Right cardiac atrium (tissue), 5 donors: ENCODE data around the gene SHROOM3. TPM values are rescaled to one million over a fixed set of nuclear protein-coding genes. Genes with fewer than 3 reads are reported as not detected.

Experiments
- ATAC-seq, 2 donors: fragments of 200-7000 bp; cut with Tn5 transposase; one replicate each; pipeline versions ENCODE4 v1.8.0 to v1.9.1; 2020; ENCODE audit warnings: moderate library complexity in 2 of 2, mild to moderate bottlenecking in 1 of 2
- DNase-seq, 3 donors: peaks; one replicate each; pipeline ENCODE4 v3.0.0-alpha.2; 2020
- H3K27ac ChIP-seq: one replicate; pipeline ENCODE4 v1.5.1; 2013; ENCODE audit warnings: mild to moderate bottlenecking, low read length, control low read depth, moderate library complexity
- H3K27me3 ChIP-seq: one replicate; pipeline ENCODE4 v1.6.1; 2013; ENCODE audit not compliant: control insufficient read depth, insufficient read depth
- H3K4me1 ChIP-seq: one replicate; pipeline ENCODE4 v1.6.1; 2013; ENCODE audit warnings: low read length; ENCODE audit not compliant: control insufficient read depth, insufficient read depth
- H3K4me3 ChIP-seq: one replicate; pipeline ENCODE4 v1.5.1; 2013; ENCODE audit warnings: low read length, control low read depth
- H3K9me3 ChIP-seq: one replicate; pipeline ENCODE4 v1.6.1; 2013; ENCODE audit warnings: low read length; ENCODE audit not compliant: control insufficient read depth
- WGBS: extraction: QIAGEN DNeasy Blood & Tissue Kit; methylation state at CpG from one replicate; pipeline ENCODE4 v1.1.7; 2013; 5-methylcytosine and 5-hydroxymethylcytosine counted together
- intact Hi-C, 4 donors: fragments of 100-400 bp; cut with DNase I; formaldehyde crosslinking; loops; one replicate each; pipeline versions ENCODE4 v1.11.0 to v1.14.0; 2022 to 2023
- polyA plus RNA-seq: library from polyadenylated mRNA; stranded (reverse); fragments of 200-250 nt; gene quantifications from one replicate; pipeline ENCODE4 v1.2.3, GENCODE V29; 2013
- total RNA-seq, 4 donors: library from RNA; stranded (reverse); fragmentation: NEBNext Ultra II Directional; extraction: Animal tissue kit (Norgen Biotek cat#: 25700); gene quantifications; one replicate each; pipeline ENCODE4 v1.2.1, GENCODE V29; 2021
- donor health status: healthy with polysubstance abuse.
- donor health status: DM: no; HTN: yes; CAD: no.
- donor health status: DM: no; HTN: no; CAD: no.
- donor health status: DM: no; HTN: yes; CAD: no; lungs with severe emphysema.
- donor health status: DM: yes; HTN: yes; CAD: no.

The SHROOM3 gene
- total and polyA plus RNA-seq, 5 donors: 4.6 to 11.8 (median 10.9) TPM

DNA sequence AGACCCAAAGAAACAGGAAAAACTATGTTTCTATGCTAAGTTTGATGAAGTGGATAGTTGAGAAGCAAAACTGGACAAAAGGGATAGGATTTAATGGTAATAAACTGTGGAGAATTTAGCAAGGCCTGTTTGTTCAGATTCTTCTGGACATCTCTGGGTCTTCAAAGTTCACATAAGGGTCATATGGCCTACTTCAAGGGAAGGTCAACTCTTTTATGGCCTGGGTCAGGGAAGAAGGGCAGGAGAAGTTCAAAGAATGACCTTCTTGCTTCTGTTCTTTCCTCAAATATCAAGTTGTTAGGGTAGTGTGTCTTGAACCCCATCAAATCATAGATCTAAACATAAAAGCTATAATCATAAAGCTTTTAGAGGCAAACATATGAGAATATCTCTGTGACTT, 360.2 kb downstream of the SHROOM3 start:
- no peaks in the 10 kb centered on the region for H3K4me1 ChIP-seq
- intact Hi-C loops: no loop called here
- ATAC-seq (no peak), DNase-seq (no peak)
- H3K27ac ChIP-seq: no peak overlapping the region
- H3K4me3 ChIP-seq: no peak overlapping the region
- H3K9me3 ChIP-seq: no peaks in the 10 kb centered on the region
- no peaks in the 10 kb centered on the region for H3K27me3 ChIP-seq

DNA sequence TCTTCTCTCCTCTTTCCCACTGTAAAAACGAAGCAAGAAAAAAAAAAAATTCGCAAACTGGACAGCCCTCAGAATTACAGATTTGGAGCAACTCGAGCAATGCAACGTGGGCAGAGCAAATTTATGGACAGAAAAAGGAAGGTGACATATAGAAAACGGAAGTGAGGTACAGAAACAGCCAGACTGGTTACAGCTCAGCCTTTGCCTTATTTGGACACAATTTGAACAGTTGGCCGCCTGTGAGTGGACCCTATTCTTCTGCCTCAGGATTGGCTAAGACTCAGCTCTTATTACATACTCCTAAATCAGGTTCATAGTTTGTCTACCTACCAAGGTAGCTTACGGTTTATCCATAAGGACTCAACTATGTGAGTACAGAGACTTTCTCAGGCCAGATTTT, 364.1 kb downstream of the SHROOM3 start:
- Histone ChIP-seq H3K27ac (no peak overlapping the region), H3K9me3 (no peaks in the 10 kb centered on the region), H3K4me3 (no peak overlapping the region), H3K27me3 (no peaks in the 10 kb centered on the region), H3K4me1 (peaks cover 3% of the 10 kb centered on the region)
- ATAC-seq (no peak), DNase-seq (no peak)
- 56% methylated on average over 7 of the region's 7 CpGs for whole genome bisulfite sequencing
- intact Hi-C loops: no loop called here

DNA sequence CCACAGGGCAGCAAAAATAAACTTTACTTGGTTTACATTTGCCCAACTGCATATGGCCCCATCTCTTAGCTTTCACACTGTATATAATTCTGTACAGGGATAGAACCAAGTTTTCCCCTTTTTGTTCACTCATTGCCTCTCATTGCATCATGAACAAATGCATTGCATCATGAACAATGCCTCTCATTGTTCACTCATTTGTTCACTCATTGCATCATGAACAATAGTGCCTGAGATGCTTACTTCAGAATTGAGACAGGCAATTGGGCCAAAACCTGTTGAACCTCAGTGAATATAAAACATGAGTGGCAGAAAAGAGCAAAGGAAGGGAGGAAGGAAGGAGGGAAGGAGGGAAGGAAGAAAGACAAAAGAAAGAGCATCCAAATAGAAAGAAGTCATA, 364.7 kb downstream of the SHROOM3 start:
- ATAC-seq (no peak), DNase-seq (no peak)
- H3K27ac ChIP-seq: no peak overlapping the region
- H3K4me1 ChIP-seq: peaks cover 3% of the 10 kb centered on the region
- intact Hi-C loops: no loop called here
- H3K9me3 ChIP-seq: no peaks in the 10 kb centered on the region
- H3K4me3 ChIP-seq: no peak overlapping the region
- no peaks in the 10 kb centered on the region for H3K27me3 ChIP-seq

DNA sequence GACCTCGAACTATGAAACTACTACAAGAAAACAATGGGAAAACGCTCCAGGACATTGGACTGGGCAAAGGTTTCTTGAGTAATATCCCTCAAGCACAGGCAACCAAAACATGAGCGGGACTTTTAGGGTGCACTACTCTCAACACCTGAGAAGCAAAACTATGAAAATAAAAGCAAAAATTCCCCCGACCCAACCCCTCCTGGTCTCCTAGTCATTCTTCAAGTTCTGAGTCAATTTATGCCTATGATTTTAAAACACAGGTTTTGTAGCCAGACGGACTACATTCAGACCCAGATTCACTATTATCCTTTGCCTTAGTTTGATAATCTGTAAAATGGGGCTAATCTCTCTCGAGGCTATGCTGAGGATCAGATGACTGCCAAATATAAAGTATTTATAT, 365.9 kb downstream of the SHROOM3 start:
- DNase-seq (no peak), ATAC-seq (no peak)
- intact Hi-C loops: no loop called here
- Histone ChIP-seq H3K27ac (no peak overlapping the region), H3K4me3 (no peak overlapping the region), H3K4me1 (peaks cover 3% of the 10 kb centered on the region), H3K27me3 (no peaks in the 10 kb centered on the region), H3K9me3 (no peaks in the 10 kb centered on the region)
- 89% methylated on average over 6 of the region's 6 CpGs for WGBS

DNA sequence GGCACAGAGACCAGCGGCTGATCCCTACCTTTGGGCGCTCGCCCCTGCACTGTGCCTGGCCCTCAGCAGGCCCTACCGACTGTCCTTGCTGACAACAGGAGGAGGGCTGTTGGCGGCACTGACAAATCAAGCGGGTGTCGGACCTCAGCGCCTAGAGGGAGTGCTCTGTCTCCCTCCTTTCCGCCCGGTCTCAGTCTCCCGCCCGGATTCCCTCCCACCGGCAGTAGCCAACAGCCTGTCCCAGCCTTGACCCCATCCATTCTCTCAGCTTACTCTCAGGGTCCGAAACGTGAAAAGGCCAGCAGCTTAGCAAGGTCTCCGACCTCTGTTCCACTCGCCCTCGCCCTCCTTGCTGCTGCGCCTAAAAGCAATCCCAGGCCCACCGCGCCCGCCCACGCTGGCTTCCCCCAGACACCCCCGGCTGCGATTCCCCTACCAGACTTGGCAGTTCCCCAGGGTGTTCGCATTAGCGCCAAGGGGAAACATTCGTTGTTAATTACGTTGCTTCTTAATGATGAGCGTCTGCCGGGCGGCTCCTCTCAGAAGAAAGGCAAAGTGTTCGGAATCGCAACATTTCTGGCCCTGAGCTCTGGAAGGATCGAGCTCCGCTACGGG, 366.7 kb downstream of the SHROOM3 start:
- peak; percentile 88 to 90 for ATAC-seq
- Histone ChIP-seq H3K27me3 (no peaks in the 10 kb centered on the region), H3K9me3 (no peaks in the 10 kb centered on the region), H3K4me3 (no peak overlapping the region), H3K4me1 (peaks cover 3% of the 10 kb centered on the region), H3K27ac (peak overlapping the region; percentile 15)
- 33% methylated on average over 37 of the region's 37 CpGs for WGBS
- intact Hi-C loops: no loop called here
- peak; percentile 60 to 86 (median 83) for DNase-seq

DNA sequence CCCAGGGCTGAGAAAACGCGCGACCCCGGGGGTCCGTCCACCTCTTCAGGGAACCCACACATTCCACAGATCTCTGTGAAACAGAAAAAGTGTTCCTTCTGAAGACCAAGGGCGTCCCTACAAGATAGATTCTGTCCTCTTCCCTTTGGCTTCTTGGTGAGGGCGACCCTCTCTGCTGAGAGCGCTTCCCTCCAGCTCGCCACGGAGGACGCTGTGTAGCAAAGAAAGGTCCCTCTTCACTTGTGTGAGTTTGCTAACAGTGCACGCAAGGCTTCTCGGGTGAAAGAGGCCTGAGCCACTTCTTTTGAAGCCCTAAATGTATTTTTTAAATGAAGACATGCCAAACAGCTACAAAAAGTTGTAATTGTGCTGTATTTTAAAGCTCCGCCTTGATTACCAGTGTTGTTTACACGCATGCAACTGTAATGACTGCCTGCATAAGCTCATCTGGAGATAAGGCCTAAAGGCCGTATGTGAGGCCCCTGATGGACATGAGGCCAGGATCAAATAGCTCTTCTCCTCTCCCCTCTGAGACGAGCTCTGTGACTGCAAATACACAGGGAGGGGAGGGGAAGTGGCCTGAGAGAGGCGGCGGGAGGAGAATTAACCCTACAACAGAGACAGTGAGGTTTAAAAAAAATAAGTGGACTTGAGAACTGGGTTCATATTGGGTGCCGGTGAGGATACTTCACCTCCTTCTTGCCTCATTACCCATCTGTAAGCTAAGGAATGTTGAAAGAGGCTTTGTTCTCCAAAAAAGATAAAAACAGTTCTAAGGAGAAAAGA, 367.4 kb downstream of the SHROOM3 start:
- Histone ChIP-seq H3K27me3 (no peaks in the 10 kb centered on the region), H3K27ac (peak overlapping the region; percentile 15), H3K4me1 (peaks cover 3% of the 10 kb centered on the region), H3K9me3 (no peaks in the 10 kb centered on the region), H3K4me3 (no peak overlapping the region)
- peak; percentile 55 to 69 for ATAC-seq
- intact Hi-C loops: no loop called here
- DNase-seq: peak in 1 of 3 donors; percentile 58
- WGBS: 49% methylated on average over 20 of the region's 20 CpGs

DNA sequence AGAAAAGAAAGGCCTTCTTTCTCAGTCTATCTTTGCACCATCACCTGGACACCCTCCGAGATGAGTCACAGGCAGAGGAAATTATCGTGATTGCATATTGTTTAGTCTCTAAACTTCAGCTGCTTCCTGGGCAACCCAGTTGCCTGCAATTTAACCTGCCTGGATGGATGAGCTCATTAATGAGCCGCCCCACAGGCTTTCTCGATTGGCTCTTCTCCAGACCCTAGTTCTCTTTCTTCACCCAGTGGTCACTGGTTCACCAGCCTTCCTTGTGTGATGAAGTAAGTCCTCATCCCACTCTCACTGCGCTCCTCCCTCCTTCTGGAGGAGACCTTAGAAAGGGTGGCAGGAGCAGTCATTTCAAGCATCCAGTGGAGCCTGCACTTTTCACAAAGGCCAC, 368.5 kb downstream of the SHROOM3 start:
- DNase-seq (no peak), ATAC-seq (no peak)
- intact Hi-C loops: no loop called here
- no peaks in the 10 kb centered on the region for H3K9me3 ChIP-seq
- H3K27ac ChIP-seq: peak overlapping the region; percentile 46
- 59% methylated on average over 5 of the region's 5 CpGs for WGBS
- peaks cover 3% of the 10 kb centered on the region for H3K4me1 ChIP-seq
- no peaks in the 10 kb centered on the region for H3K27me3 ChIP-seq
- no peak overlapping the region for H3K4me3 ChIP-seq

DNA sequence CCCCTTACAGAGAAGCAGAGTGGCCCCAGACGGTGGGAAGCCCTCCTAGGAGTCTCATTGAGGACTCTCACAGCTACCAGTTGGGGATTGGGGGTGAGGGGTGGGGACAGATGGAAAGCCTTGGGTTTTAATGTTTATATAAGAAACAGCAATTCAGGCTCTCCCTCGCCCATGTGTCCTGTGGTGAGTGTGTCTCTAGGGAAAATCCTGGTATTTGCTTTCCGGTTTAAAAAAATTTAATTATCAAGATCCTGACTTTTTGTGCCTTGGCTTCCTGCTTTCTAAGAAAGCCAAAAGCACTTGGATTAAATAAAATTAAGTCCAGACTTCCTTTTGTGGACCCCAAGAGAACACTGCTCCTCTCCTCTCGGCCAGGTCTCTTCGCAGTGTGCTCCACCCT, 369.1 kb downstream of the SHROOM3 start:
- DNase-seq (no peak), ATAC-seq (no peak)
- no peaks in the 10 kb centered on the region for H3K27me3 ChIP-seq
- H3K4me1 ChIP-seq: peaks cover 3% of the 10 kb centered on the region
- no peak overlapping the region for H3K4me3 ChIP-seq
- intact Hi-C loops: no loop called here
- peak overlapping the region; percentile 46 for H3K27ac ChIP-seq
- WGBS: 34% methylated on average over 5 of the region's 5 CpGs
- no peaks in the 10 kb centered on the region for H3K9me3 ChIP-seq

DNA sequence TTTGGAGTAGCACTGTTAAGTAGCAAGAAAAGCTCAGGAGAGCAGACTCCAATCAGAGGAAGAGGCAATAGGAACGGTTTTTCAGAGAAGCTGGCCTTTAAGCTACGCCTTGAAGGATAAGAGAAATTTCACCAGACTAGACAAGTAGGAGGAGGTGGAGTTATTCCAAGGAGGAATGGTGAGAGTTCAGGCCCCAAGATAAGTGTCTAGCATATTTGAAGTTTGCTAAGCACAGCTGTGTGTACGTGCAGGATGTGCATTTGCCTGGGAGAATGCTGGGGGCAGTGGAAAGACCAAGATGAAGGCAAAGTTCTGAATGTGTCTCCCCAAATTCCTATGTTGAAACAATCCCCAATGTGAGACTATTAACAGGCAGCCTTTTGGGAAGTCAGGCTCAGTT, 371.3 kb downstream of the SHROOM3 start:
- intact Hi-C loops: no loop called here
- Histone ChIP-seq H3K4me1 (peaks cover 3% of the 10 kb centered on the region), H3K27me3 (no peaks in the 10 kb centered on the region), H3K9me3 (no peaks in the 10 kb centered on the region), H3K27ac (no peak overlapping the region), H3K4me3 (no peak overlapping the region)
- DNase-seq: no peak
- 69% methylated on average over 3 of the region's 3 CpGs for WGBS
- no peak for ATAC-seq

DNA sequence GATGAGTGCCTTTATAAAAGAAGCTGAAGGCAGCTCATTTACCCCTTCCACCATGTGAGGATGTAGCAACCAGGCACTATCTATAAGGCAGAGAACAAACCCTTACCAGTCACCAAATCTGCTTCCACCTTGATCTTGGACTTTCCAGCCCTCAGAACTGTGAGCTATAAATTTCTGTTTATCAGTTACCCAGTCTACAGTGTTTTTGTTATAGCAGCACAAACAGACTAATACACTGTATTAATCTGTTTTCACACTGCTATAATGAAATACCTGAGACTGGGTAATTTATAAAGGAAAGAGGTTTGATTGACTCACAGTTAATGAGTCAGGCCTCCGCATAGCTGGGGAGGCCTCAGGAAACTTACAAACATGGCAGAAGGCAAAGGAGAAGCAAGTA, 371.7 kb downstream of the SHROOM3 start:
- DNase-seq: no peak
- intact Hi-C loops: no loop called here
- no peaks in the 10 kb centered on the region for H3K27me3 ChIP-seq
- H3K9me3 ChIP-seq: no peaks in the 10 kb centered on the region
- ATAC-seq: no peak
- H3K27ac ChIP-seq: no peak overlapping the region
- no peak overlapping the region for H3K4me3 ChIP-seq
- WGBS: 98% methylated on average over 1 of the region's 1 CpG
- peaks cover 3% of the 10 kb centered on the region for H3K4me1 ChIP-seq

DNA sequence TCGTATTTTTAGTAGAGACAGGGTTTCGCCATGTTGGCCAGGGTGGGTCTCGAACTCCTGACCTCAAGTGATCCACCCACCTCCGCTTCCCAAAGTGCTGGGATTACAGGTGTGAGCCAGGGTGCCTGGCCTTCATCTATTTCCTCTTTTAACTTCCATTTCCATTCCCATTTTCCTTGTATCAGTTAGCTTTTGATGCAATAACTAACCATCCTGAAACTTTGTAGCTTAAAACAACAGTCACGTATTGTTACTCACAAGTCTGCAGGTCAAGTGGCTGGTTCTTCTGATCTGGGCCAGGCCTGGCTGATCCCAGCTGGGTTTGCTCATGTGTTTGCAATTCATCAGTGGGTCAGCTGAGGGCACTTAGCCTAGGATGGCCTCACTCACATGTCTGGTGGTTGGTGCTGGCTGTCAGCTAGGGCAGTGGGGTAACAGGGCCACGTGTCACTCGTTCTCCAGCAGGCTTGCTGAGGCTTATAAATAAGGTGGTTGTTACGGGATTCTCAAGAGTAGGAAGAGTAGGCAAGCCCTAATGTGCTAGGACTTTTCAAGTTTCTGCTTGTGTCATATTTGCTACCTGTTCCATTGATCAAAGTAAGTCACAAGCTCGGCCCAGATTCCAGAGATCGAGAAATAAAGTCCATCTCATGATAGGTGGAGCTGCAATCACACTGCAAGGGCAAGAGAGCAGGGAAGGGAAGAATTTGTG, 374.7 kb downstream of the SHROOM3 start:
- DNase-seq (peak in 1 of 3 donors; percentile 22), ATAC-seq (peak in 1 of 2 donors; percentile 54)
- H3K4me3 ChIP-seq: no peak overlapping the region
- no peaks in the 10 kb centered on the region for H3K27me3 ChIP-seq
- intact Hi-C loops: no loop called here
- no peaks in the 10 kb centered on the region for H3K9me3 ChIP-seq
- 81% methylated on average over 10 of the region's 10 CpGs for WGBS
- H3K4me1 ChIP-seq: no peaks in the 10 kb centered on the region
- no peak overlapping the region for H3K27ac ChIP-seq
